CD4-positive, alpha-beta T cell treated with Interleukin-2 at 100 ng/mL for 4 hours (primary cell): Measurements from ENCODE around the gene OR2T34.
"Not testable (repeated sequence)": the region's sequence is repeated elsewhere in the genome, so short reads cannot be mapped to it uniquely, and the experiment has no call there.

Experiments used
- DNase-seq: peaks from one replicate; pipeline ENCODE4 v3.0.0-alpha.2; 2020; ENCODE audit warnings: low spot score

OR2T34 gene

GRCh38 chr1:248562672-248563071 is 11.9 kb downstream of the OR2T34 start, which contains the start of gene OR2T29:
Gene OR2T29, minus strand, starts transcription at chr1:248562772. Its CDS starts 3,281 bp downstream, at chr1:248559491.
- DNase-seq, result not testable (repeated sequence)

GRCh38 chr1:248551027-248551426 is 23.5 kb downstream of the OR2T34 start:
- DNase-seq, result not testable (repeated sequence)

DNA sequence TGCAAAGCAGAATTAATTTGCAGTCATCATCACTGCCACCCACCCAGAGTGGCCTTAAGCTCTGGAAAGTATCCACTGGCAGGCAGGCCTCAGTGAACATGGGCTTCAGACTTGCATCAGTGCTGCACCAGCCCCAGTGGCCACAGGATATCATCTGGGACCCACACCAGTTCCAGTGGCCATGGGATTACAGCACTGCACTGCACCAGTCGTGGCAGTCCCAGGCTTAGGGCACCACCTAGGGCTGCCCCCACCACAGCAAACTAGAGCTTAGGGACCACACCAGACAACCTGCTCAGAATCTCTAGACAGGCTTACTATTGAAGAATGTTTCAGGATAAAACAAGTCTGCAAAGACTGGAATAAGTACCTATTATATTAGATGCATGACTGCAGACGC is 27.2 kb downstream of the OR2T34 start:
- not testable (repeated sequence) for DNase-seq

DNA sequence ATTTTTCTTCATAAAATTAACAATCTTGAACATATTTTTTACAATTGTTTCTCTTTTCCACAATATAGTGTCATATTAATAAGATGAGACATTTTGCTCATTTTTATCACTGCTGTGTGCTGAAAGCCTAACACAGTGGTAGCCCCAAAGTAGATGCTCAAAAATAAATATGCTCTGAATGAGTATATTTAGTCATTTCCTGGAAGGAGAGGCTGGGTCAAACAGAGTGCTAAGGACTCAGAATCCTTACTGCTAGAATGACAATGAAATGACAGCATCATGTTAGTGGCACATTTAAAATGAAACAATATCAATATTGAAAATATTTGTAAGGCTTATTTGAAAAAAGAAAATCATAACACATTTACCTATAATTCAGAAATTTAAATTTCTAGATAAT is 37.1 kb downstream of the OR2T34 start:
- DNase-seq, result not testable (repeated sequence)
